ENCODE results near the gene RASA4. TPM values are rescaled to one million over a fixed set of nuclear protein-coding genes. Genes with fewer than 3 reads are reported as not detected.
"Not testable (repeated sequence)": the region's sequence is repeated elsewhere in the genome, so short reads cannot be mapped to it uniquely, and the experiment has no call there.

Gene RASA4
- total RNA-seq, result 10 to 100 TPM; 30.9 to 38.9 TPM
- polyA plus RNA-seq (ENCODE audit: insufficient read length in 2 of 2), result 100 to 1,000 TPM in 1 of 2 donors, 10 to 100 TPM in 1; 74.5 to 131 TPM
- long read RNA-seq, donor 1, full-length matches to known transcripts, result 4 of 4 reads
- long read RNA-seq, donor 1, partial matches to known transcripts, result 0 of 4 reads
- long read RNA-seq, donor 1, other reads (novel, unspliced or antisense), result 0 of 4 reads
- long read RNA-seq, donor 2, full-length matches to known transcripts, result 7 of 7 reads
- long read RNA-seq, donor 2, partial matches to known transcripts, result 0 of 7 reads
- long read RNA-seq, donor 2, other reads (novel, unspliced or antisense), result 0 of 7 reads
- long read RNA-seq, donor 3, partial matches to known transcripts, result 0 of 2 reads
- long read RNA-seq, donor 3, other reads (novel, unspliced or antisense), result 0 of 2 reads
- long read RNA-seq, donor 4, full-length matches to known transcripts, result 1 of 1 reads
- long read RNA-seq, donor 4, partial matches to known transcripts, result 0 of 1 reads
- long read RNA-seq, donor 4, other reads (novel, unspliced or antisense), result 0 of 1 reads

DNA sequence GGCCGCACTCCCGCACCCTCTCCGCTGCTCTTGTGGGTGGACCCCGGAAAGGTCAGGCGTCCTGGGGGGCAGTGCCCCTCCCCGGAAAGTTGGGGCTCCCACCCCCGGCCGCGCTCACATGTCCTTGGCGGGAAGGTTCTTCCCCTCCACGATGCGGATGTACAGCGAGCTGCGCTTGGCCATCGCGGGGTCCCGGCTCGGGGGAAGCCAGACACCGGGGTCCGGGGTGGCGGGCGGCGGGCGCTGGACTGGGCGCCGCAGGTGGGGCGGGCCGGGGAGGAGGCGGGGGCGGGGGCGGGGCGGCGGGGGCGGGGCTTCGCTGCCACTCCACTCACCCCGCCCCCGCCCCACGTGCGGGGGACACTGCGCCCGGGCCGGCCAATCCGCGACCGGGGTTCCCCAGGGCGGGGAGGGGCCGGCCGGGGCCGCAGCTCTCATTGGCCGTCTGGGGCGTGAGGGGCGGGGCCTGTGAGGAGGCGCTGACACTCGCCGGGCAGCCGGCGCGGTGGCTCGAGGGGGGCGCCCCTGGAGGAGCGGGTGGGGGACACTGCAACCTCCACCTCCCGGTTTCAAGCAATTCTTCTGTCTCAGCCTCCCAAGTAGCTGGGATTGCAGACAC lies at the start of gene RASA4:
TSS of gene RASA4 (minus strand) at position 250 of the 619 bp plus-strand sequence. CDS start at position 183, 67 bp downstream.
- H3K27me3 ChIP-seq (ENCODE audit: control insufficient read depth, insufficient read depth, low read length); H3K9me3 ChIP-seq (ENCODE audit: control insufficient read depth, insufficient read depth, low read length); H3K27ac ChIP-seq (ENCODE audit: low read depth, low read length); H3K36me3 ChIP-seq (ENCODE audit: control insufficient read depth, insufficient read depth, low read length); H3K4me1 ChIP-seq (ENCODE audit: control insufficient read depth, insufficient read depth, low read length): not testable (repeated sequence)
- WGBS (ENCODE audit: insufficient coverage), result no CpG with 5 or more reads among the region's 62 CpGs
- peak within 1 kb of the TSS; percentile 45 for H3K4me3 ChIP-seq (ENCODE audit: low read depth, low read length)
- DNase-seq (ENCODE audit: low read depth in 4 of 6, low spot score in 6 of 6), result peak in 2 of 6 donors; percentile 27 to 41

DNA sequence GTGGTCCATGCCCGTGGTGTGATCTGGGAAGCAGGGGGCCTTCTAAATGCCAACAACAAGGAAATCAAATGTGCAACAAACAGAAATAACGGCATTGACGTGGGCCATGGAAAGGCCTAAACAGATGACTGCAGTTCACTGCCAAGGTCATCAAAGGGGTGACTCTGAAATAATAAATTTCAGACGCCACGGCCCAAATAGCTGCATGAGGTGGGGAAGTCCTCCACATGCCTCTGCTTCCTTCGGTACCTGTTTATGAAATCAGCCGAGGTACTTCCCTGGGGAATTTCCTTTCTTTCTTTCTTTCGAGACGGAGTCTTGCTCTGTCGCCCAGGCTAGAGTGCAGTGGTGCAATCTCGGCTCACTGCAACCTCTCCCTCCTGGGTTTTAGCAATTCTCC lies 48.2 kb upstream of the RASA4 start:
- not testable (repeated sequence) for H3K36me3 ChIP-seq (ENCODE audit: control insufficient read depth, insufficient read depth, low read length); H3K9me3 ChIP-seq (ENCODE audit: control insufficient read depth, insufficient read depth, low read length); H3K4me1 ChIP-seq (ENCODE audit: control insufficient read depth, insufficient read depth, low read length); H3K4me3 ChIP-seq (ENCODE audit: low read depth, low read length); DNase-seq (ENCODE audit: low read depth in 4 of 6, low spot score in 6 of 6); H3K27me3 ChIP-seq (ENCODE audit: control insufficient read depth, insufficient read depth, low read length); H3K27ac ChIP-seq (ENCODE audit: low read depth, low read length)
- no CpG with 5 or more reads among the region's 11 CpGs for WGBS (ENCODE audit: insufficient coverage)

GRCh38 chr7:102649924-102650323 lies 33.4 kb upstream of the RASA4 start, which contains the start of gene SPDYE2B:
Gene SPDYE2B, plus strand, starts transcription at chr7:102650319. Its CDS starts 2,030 bp downstream, at chr7:102652349.
- DNase-seq (ENCODE audit: low read depth in 4 of 6, low spot score in 6 of 6); H3K27ac ChIP-seq (ENCODE audit: low read depth, low read length); H3K4me1 ChIP-seq (ENCODE audit: control insufficient read depth, insufficient read depth, low read length); H3K36me3 ChIP-seq (ENCODE audit: control insufficient read depth, insufficient read depth, low read length); H3K4me3 ChIP-seq (ENCODE audit: low read depth, low read length); H3K27me3 ChIP-seq (ENCODE audit: control insufficient read depth, insufficient read depth, low read length); H3K9me3 ChIP-seq (ENCODE audit: control insufficient read depth, insufficient read depth, low read length): not testable (repeated sequence)
- WGBS (ENCODE audit: insufficient coverage), result no CpG with 5 or more reads among the region's 4 CpGs

GRCh38 chr7:102647813-102648212 lies 31.3 kb upstream of the RASA4 start:
- not testable (repeated sequence) for H3K9me3 ChIP-seq (ENCODE audit: control insufficient read depth, insufficient read depth, low read length); H3K36me3 ChIP-seq (ENCODE audit: control insufficient read depth, insufficient read depth, low read length); H3K4me1 ChIP-seq (ENCODE audit: control insufficient read depth, insufficient read depth, low read length); H3K27me3 ChIP-seq (ENCODE audit: control insufficient read depth, insufficient read depth, low read length); DNase-seq (ENCODE audit: low read depth in 4 of 6, low spot score in 6 of 6); H3K27ac ChIP-seq (ENCODE audit: low read depth, low read length); H3K4me3 ChIP-seq (ENCODE audit: low read depth, low read length)
- no CpG with 5 or more reads among the region's 7 CpGs for WGBS (ENCODE audit: insufficient coverage)

DNA sequence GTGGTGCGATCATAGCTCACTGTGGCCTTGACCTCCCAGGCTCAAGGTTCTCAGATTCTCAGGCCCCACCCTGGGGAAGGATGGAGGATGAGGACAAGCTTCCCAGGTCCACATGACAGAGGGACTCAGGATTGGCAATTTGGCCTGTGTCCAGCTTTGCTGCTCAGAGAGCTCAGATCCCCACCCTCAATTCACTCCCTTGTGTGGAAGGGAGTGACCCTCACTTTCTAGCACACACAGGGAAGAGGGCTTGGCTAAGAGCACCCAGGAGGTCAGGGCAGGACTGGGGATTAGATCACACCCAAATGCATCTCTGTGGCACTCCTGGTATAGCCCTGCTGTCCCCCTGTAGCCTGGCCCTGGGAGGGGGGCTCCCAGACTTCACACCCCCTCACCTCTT lies 26.8 kb upstream of the RASA4 start:
- not testable (repeated sequence) for DNase-seq (ENCODE audit: low read depth in 4 of 6, low spot score in 6 of 6); H3K4me1 ChIP-seq (ENCODE audit: control insufficient read depth, insufficient read depth, low read length); H3K27ac ChIP-seq (ENCODE audit: low read depth, low read length); H3K9me3 ChIP-seq (ENCODE audit: control insufficient read depth, insufficient read depth, low read length); H3K4me3 ChIP-seq (ENCODE audit: low read depth, low read length); H3K36me3 ChIP-seq (ENCODE audit: control insufficient read depth, insufficient read depth, low read length); H3K27me3 ChIP-seq (ENCODE audit: control insufficient read depth, insufficient read depth, low read length)
- no CpG with 5 or more reads among the region's 1 CpG for WGBS (ENCODE audit: insufficient coverage)

DNA sequence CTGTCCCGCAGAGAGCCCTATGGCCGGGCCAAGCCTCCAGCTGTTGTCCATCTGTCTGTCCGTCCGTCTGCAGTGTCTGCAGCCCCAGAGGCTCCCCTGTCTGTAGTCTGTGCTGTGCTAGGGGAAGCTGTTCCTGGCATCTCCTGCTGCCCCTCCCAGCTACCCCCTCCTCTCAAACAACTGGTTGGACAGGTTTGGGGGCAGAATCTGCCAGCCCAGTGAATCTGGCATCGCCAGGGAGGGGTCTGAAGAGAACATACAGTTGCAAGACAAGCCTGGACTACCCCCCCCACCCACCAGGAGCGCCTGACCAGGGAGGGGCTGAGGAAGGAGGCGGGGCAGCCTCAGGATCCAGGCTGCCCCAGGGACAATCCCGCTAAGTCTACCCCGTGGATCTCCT lies 26.1 kb upstream of the RASA4 start, which contains the start of gene UPK3BL1:
TSS of gene UPK3BL1 (minus strand) at position 101 of the 400 bp plus-strand sequence. CDS start at position 51, 50 bp downstream.
- not testable (repeated sequence) for H3K4me3 ChIP-seq (ENCODE audit: low read depth, low read length); H3K36me3 ChIP-seq (ENCODE audit: control insufficient read depth, insufficient read depth, low read length); H3K27me3 ChIP-seq (ENCODE audit: control insufficient read depth, insufficient read depth, low read length); H3K9me3 ChIP-seq (ENCODE audit: control insufficient read depth, insufficient read depth, low read length); H3K27ac ChIP-seq (ENCODE audit: low read depth, low read length); H3K4me1 ChIP-seq (ENCODE audit: control insufficient read depth, insufficient read depth, low read length); DNase-seq (ENCODE audit: low read depth in 4 of 6, low spot score in 6 of 6)
- no CpG with 5 or more reads among the region's 9 CpGs for WGBS (ENCODE audit: insufficient coverage)

DNA sequence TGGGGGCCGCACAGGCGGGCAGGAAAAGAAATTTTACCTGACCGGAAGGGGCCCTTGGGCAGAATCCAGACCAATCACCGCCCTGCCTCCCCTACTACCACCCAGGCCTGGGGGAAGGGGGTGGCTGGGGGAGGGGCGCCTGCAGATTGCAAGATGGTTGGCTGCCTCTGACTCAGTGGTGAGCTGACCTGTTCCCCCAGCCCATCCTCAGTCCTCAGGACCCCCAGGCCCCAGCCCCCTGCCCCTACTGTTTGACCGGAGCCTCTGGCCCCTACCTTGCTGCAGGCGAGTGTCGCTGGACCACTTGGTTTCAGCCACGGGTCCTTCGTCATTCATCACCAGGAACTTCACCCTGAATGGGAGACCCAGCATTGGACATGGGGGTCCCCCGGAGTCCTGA lies 22.3 kb upstream of the RASA4 start:
- H3K27me3 ChIP-seq (ENCODE audit: control insufficient read depth, insufficient read depth, low read length), result not testable (repeated sequence)
- DNase-seq (ENCODE audit: low read depth in 4 of 6, low spot score in 6 of 6), result peak in 2 of 6 donors; percentile 0

DNA sequence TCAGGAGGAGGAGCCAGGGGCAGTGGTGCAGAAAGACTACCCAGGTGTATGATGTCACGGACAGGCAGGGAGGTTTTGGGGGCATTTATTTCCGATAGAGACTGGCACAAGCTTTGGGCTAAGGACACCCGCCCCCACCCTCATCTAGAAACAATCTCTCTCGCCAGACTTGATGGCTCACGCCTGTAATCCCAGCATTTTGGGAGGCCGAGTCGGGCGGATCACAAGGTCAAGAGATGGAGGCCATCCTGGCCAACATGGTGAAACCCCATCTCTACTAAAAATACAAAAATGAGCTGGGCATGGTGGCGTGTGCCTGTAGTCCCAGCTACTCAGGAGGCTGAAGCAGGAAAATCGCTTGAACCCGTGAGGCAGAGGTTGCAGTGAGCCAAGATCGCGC lies 20.4 kb upstream of the RASA4 start:
- WGBS (ENCODE audit: insufficient coverage), result no CpG with 5 or more reads among the region's 13 CpGs
- not testable (repeated sequence) for H3K4me3 ChIP-seq (ENCODE audit: low read depth, low read length); H3K9me3 ChIP-seq (ENCODE audit: control insufficient read depth, insufficient read depth, low read length); H3K4me1 ChIP-seq (ENCODE audit: control insufficient read depth, insufficient read depth, low read length); H3K27ac ChIP-seq (ENCODE audit: low read depth, low read length); DNase-seq (ENCODE audit: low read depth in 4 of 6, low spot score in 6 of 6); H3K36me3 ChIP-seq (ENCODE audit: control insufficient read depth, insufficient read depth, low read length); H3K27me3 ChIP-seq (ENCODE audit: control insufficient read depth, insufficient read depth, low read length)

More for the DNA sequence above, 22.3 kb upstream of the RASA4 start:
- H3K4me3 ChIP-seq (ENCODE audit: low read depth, low read length); H3K36me3 ChIP-seq (ENCODE audit: control insufficient read depth, insufficient read depth, low read length); H3K9me3 ChIP-seq (ENCODE audit: control insufficient read depth, insufficient read depth, low read length); H3K4me1 ChIP-seq (ENCODE audit: control insufficient read depth, insufficient read depth, low read length); H3K27ac ChIP-seq (ENCODE audit: low read depth, low read length): not testable (repeated sequence)
- WGBS (ENCODE audit: insufficient coverage), result no CpG with 5 or more reads among the region's 11 CpGs

DNA sequence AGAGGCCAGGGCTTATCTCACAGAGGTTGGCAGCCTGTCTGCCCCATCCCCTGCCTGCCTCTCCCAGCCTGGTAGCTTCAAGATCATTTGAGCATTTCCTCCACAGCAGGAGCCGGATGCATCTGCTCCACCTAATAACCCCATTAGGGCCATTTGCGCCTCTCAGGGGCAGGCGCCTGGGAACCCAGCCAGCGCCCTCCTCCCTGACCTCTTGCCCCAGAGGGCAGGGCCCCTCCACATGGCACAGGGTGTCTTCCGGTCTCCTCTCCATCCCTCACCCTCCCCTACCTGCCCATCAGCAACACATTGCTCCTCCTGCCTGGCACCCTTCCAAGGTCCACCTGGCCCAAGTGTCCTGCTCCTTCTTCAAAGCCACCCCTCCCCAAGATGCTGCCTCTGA lies 18.8 kb upstream of the RASA4 start:
- not testable (repeated sequence) for H3K9me3 ChIP-seq (ENCODE audit: control insufficient read depth, insufficient read depth, low read length); H3K27me3 ChIP-seq (ENCODE audit: control insufficient read depth, insufficient read depth, low read length); H3K27ac ChIP-seq (ENCODE audit: low read depth, low read length); DNase-seq (ENCODE audit: low read depth in 4 of 6, low spot score in 6 of 6); H3K4me1 ChIP-seq (ENCODE audit: control insufficient read depth, insufficient read depth, low read length); H3K4me3 ChIP-seq (ENCODE audit: low read depth, low read length); H3K36me3 ChIP-seq (ENCODE audit: control insufficient read depth, insufficient read depth, low read length)
- no CpG with 5 or more reads among the region's 5 CpGs for WGBS (ENCODE audit: insufficient coverage)
